WERI-Rb-1 (cell line): ENCODE data around the gene UMAD1.
A peak's percentile ranks its signal among the peaks of the same experiment; 100 is the strongest.

Source experiments
- DNase-seq: peaks from one replicate; pipeline ENCODE4 v3.0.0-alpha.2; 2020
- H3K27ac ChIP-seq: fragments of 250-450 bp; sonication (Bioruptor Pico); 2 replicates; pipeline ENCODE4 v1.5.1; 2020; ENCODE audit warnings: mild to moderate bottlenecking, moderate library complexity
- H3K27me3 ChIP-seq: fragments of 250-450 bp; sonication (Bioruptor Pico); 2 replicates; pipeline ENCODE4 v1.5.1; 2021; ENCODE audit warnings: mild to moderate bottlenecking, low read depth, moderate library complexity; ENCODE audit not compliant: insufficient read depth, severe bottlenecking
- H3K36me3 ChIP-seq: fragments of 250-450 bp; sonication (Bioruptor Pico); 2 replicates; pipeline ENCODE4 v1.5.1; 2020; ENCODE audit warnings: mild to moderate bottlenecking, moderate library complexity
- H3K4me3 ChIP-seq: 2 replicates; pipeline ENCODE4 v1.5.1; 2011; ENCODE audit warnings: low read depth, mild to moderate bottlenecking, control low read depth, low read length
- H3K9me3 ChIP-seq: fragments of 250-450 bp; sonication (Bioruptor Pico); 2 replicates; pipeline ENCODE4 v1.5.1; 2021; ENCODE audit warnings: mild to moderate bottlenecking, moderate library complexity; ENCODE audit not compliant: severe bottlenecking
- CTCF ChIP-seq: IDR thresholded peaks from 2 replicates; pipeline ENCODE4 v1.5.1; 2011; ENCODE audit warnings: low read depth, mild to moderate bottlenecking, control low read depth, inconsistent platforms, low read length

The UMAD1 gene

GRCh38 chr7:7640221-7641128, at the start of gene UMAD1:
Gene UMAD1, plus strand, starts transcription at chr7:7640752. Its CDS starts 32,620 bp downstream, at chr7:7673372.
- peaks cover 25% of the 10 kb centered on the region for H3K36me3 ChIP-seq
- H3K27ac ChIP-seq: peak within 1 kb of the TSS; percentile 88
- no peaks in the 10 kb centered on the region for H3K27me3 ChIP-seq
- H3K4me3 ChIP-seq: peak within 1 kb of the TSS; percentile 94
- TF ChIP-seq CTCF: no peak
- no peaks in the 10 kb centered on the region for H3K9me3 ChIP-seq
- DNase-seq: peak; percentile 99

- Histone ChIP-seq H3K9me3 (peaks cover 14% of the 10 kb centered on the region), H3K4me3 (no peak overlapping the region), H3K27me3 (no peaks in the 10 kb centered on the region), H3K27ac (no peak overlapping the region), H3K36me3 (peaks cover 63% of the 10 kb centered on the region)
- DNase-seq: no peak
- no peak for TF ChIP-seq CTCF
Observed at GRCh38 chr7:7595451-7595850, 45.1 kb upstream of the UMAD1 start.

GRCh38 chr7:7596176-7596575, 44.4 kb upstream of the UMAD1 start:
- H3K36me3 ChIP-seq: peaks cover 62% of the 10 kb centered on the region
- no peak for TF ChIP-seq CTCF
- H3K4me3 ChIP-seq: no peak overlapping the region
- peaks cover 16% of the 10 kb centered on the region for H3K9me3 ChIP-seq
- DNase-seq: no peak
- no peaks in the 10 kb centered on the region for H3K27me3 ChIP-seq
- no peak overlapping the region for H3K27ac ChIP-seq

- H3K27me3 ChIP-seq: no peaks in the 10 kb centered on the region
- no peaks in the 10 kb centered on the region for H3K9me3 ChIP-seq
- TF ChIP-seq CTCF: no peak
- peaks cover 20% of the 10 kb centered on the region for H3K36me3 ChIP-seq
- no peak for DNase-seq
- H3K4me3 ChIP-seq: no peak overlapping the region
- no peak overlapping the region for H3K27ac ChIP-seq
Observed at GRCh38 chr7:7607010-7607409, 33.5 kb upstream of the UMAD1 start.

GRCh38 chr7:7609330-7609729, 31.2 kb upstream of the UMAD1 start:
- no peak overlapping the region for H3K4me3 ChIP-seq
- H3K9me3 ChIP-seq: no peaks in the 10 kb centered on the region
- no peaks in the 10 kb centered on the region for H3K27me3 ChIP-seq
- peaks cover 20% of the 10 kb centered on the region for H3K36me3 ChIP-seq
- no peak for TF ChIP-seq CTCF
- no peak overlapping the region for H3K27ac ChIP-seq
- no peak for DNase-seq

GRCh38 chr7:7612519-7612918, 28.0 kb upstream of the UMAD1 start:
- TF ChIP-seq CTCF: no peak
- Histone ChIP-seq H3K36me3 (peaks cover 10% of the 10 kb centered on the region), H3K27me3 (no peaks in the 10 kb centered on the region), H3K4me3 (no peak overlapping the region), H3K27ac (no peak overlapping the region), H3K9me3 (no peaks in the 10 kb centered on the region)
- no peak for DNase-seq
